M059J (cell line): Measurements from ENCODE around the gene RHEX. TPM values are rescaled to one million over a fixed set of nuclear protein-coding genes. Genes with fewer than 3 reads are reported as not detected.

Experiments
- total RNA-seq: library from RNA; depleted of rRNA; stranded (reverse); fragments of >200 nt; shearing (Covaris generic); gene quantifications from 2 replicates; pipeline ENCODE4 v1.2.3, GENCODE V29; 2014; rRNA removed

Gene RHEX
- total RNA-seq, 1 experiment from 2014 or later = not detected

Other genes with a start within 250 kb of the RHEX start
- 20.0 and 24.4 TPM in 2 replicates for gene SLC41A1, start 240.0 kb upstream of the RHEX start, total RNA-seq
- gene PM20D1, start 203.0 kb upstream of the RHEX start, total RNA-seq = not detected in 2 replicates
- gene SLC26A9, start 109.7 kb upstream of the RHEX start, total RNA-seq = 0.07 TPM in 1 of 2 replicates, not detected in the other
- gene RAB7B, start 49.8 kb upstream of the RHEX start, total RNA-seq = 0.44 and 0.69 TPM in 2 replicates
- gene CTSE, start 29.3 kb upstream of the RHEX start, total RNA-seq = not detected in 2 replicates
- gene AVPR1B, start 64.2 kb downstream of the RHEX start, total RNA-seq = not detected in 2 replicates
- gene FAM72A, start 149.7 kb downstream of the RHEX start, total RNA-seq = 9.1 and 13.3 TPM in 2 replicates
- gene SRGAP2, start 150.4 kb downstream of the RHEX start, total RNA-seq = 38.8 and 69.6 TPM in 2 replicates